IPS-20b (cell line): ENCODE data around the gene TOM1.

Source experiments
- H3K27ac ChIP-seq: one replicate; pipeline ENCODE4 v1.5.1; 2013; ENCODE audit warnings: low read length
- H3K27me3 ChIP-seq: 2 replicates; pipeline ENCODE4 v1.6.1; 2013; ENCODE audit warnings: mild to moderate bottlenecking, low read length, inconsistent platforms; ENCODE audit not compliant: insufficient read depth
- H3K36me3 ChIP-seq: 2 replicates; pipeline ENCODE4 v1.6.1; 2013; ENCODE audit warnings: low read depth, mild to moderate bottlenecking, inconsistent platforms, low read length, moderate library complexity; ENCODE audit not compliant: insufficient read depth
- H3K4me1 ChIP-seq: 2 replicates; pipeline ENCODE4 v1.6.1; 2013; ENCODE audit warnings: mild to moderate bottlenecking, control low read depth, inconsistent platforms, low read length, moderate library complexity; ENCODE audit not compliant: insufficient read depth
- H3K4me3 ChIP-seq: 2 replicates; pipeline ENCODE4 v1.5.1; 2013; ENCODE audit warnings: mild to moderate bottlenecking, low read length, inconsistent platforms
- H3K9ac ChIP-seq: 2 replicates; pipeline ENCODE4 v1.6.1; 2013; ENCODE audit warnings: low read depth, mild to moderate bottlenecking, inconsistent platforms, low read length, moderate library complexity
- H3K9me3 ChIP-seq: 2 replicates; pipeline ENCODE4 v1.6.1; 2013; ENCODE audit warnings: mild to moderate bottlenecking, low read depth, low read length, inconsistent platforms; ENCODE audit not compliant: insufficient read depth

Gene TOM1

DNA sequence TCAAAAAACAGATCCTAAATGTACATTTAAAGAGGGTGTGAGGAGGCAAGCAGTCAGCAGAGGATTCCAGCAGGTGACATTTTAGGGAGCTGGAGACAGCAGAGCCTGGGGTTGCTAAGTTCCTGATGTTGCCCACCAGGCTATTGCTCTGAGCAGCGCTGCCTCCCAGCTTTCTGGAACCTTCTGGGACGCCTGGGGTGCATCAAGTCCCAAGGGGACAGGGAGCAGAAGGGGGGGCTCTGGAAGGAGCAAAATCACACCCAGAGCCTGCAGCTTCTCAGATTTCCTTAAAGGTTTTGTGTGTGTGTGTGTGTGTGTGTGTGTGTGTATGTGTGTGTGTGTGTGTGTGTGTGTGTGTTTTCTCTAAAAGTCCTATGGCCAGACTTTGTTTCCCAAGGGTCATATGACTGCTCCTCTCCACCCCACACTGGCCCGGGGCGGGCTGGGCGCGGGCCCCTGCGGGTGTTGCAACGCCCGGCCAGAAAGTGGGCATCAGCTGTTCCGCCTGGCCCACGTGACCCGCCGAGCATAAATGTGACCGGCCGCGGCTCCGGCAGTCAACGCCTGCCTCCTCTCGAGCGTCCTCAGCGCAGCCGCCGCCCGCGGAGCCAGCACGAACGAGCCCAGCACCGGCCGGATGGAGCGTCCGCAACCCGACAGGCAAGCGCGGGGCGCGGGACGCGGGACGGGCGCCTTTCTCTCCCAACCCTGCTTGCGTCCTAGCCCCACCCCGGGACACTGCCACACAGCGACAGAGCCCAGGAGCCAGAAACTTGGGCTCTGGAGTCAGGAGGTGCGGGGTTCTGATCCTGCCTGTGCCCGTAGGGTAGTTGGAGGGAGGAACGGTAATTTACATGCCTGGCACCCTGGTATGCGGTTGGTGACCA lies 81.1 kb downstream of the TOM1 start, which contains the start of gene HMOX1:
TSS of gene HMOX1 (plus strand) at position 560 of the 887 bp plus-strand sequence. CDS start at position 638, 78 bp downstream.
- H3K4me1 ChIP-seq: peaks cover 34% of the 10 kb centered on the region
- H3K9me3 ChIP-seq: no peaks in the 10 kb centered on the region
- H3K27me3 ChIP-seq: peaks cover 4% of the 10 kb centered on the region; the same call in 1 of the 2 replicates
- no peak within 1 kb of the TSS for H3K27ac ChIP-seq
- H3K36me3 ChIP-seq: peaks cover 9% of the 10 kb centered on the region; the same call in 1 of the 2 replicates
- H3K4me3 ChIP-seq: peak within 1 kb of the TSS; percentile 60
- H3K9ac ChIP-seq: peak within 1 kb of the TSS; percentile 60; the same call in 1 of the 2 replicates

DNA sequence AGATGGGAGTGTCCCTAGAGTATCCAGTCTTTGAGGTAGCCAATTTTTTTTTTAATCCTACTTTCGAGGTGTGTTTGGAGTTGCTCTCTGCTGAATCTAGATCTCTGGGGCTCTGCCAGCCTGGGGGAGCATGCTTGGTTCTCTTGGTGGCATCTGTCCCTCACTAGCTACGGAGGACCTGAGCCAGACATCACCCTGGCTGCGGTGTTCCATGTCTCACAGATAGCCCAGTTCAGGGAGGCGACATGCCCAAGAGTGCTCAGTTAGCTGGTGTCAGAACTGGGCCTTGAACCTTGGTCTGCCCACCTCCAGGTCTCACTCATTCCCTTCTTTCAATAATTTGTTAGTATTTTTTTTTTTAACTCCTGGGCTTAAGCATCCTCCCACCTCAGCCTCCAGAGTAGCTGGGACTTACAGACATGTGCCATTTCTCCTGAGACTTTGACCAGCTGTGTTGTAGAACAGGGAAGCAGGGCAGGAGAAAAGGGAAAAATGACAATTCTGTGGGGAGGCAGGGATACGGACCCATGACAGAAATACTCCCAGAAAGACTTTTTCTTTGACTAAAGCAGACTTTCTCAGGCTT lies 81.8 kb downstream of the TOM1 start:
- H3K4me1 ChIP-seq: peaks cover 29% of the 10 kb centered on the region
- no peak overlapping the region for H3K27ac ChIP-seq
- peak overlapping the region; percentile 60; the same call in 1 of the 2 replicates for H3K9ac ChIP-seq

DNA sequence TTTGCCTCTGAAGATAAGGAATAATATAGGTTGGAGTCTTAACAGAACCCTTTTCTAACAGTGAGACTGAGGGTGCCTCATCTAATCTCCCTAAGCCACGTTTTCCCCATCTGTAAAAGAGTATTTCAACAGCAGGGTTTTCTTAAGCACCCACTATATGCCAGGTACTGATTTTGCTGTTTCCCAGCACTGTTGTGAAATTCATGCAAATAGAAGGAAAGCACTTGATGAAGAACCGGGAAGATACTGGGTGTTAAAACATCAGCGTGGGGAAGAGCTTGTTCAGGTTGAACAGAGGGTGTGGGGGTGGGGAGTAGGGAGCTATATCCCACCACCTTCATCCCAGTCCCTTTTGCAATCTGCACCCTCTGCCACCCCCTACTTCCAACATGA lies 84.0 kb downstream of the TOM1 start:
- Histone ChIP-seq H3K27ac (no peak overlapping the region), H3K27me3 (peaks cover 4% of the 10 kb centered on the region; the same call in 1 of the 2 replicates), H3K4me3 (no peak overlapping the region), H3K4me1 (peaks cover 10% of the 10 kb centered on the region), H3K36me3 (peaks cover 24% of the 10 kb centered on the region), H3K9me3 (no peaks in the 10 kb centered on the region), H3K9ac (no peak overlapping the region)

More for the DNA sequence above, 81.8 kb downstream of the TOM1 start:
- Histone ChIP-seq H3K9me3 (no peaks in the 10 kb centered on the region), H3K4me3 (peak overlapping the region; percentile 60), H3K27me3 (peaks cover 4% of the 10 kb centered on the region; the same call in 1 of the 2 replicates), H3K36me3 (peaks cover 11% of the 10 kb centered on the region; the same call in 1 of the 2 replicates)

DNA sequence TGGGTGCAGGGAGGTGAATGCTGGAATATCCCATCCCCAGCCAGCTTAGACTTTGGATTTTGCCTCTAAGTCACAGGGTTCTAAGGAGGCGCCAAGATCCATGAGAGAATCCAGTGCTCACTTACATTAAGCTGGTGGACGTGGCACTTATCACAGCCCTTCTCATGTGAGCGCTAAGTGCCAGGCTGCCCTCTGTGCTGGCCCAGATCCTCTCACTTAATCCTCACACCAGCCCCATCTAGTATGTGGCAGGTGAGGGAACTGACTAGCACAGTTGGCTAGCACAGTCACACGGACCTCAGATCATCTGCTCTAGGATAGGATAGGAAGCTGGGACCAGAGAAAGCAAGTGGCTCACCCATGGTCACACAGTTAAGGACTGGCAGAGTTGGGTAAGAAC lies 84.8 kb downstream of the TOM1 start:
- Histone ChIP-seq H3K4me3 (no peak overlapping the region), H3K36me3 (peaks cover 24% of the 10 kb centered on the region), H3K4me1 (0 out of 2 replicates have a peak, but pooled peaks cover 4% of the 10 kb centered on the region), H3K27me3 (peaks cover 4% of the 10 kb centered on the region; the same call in 1 of the 2 replicates), H3K27ac (no peak overlapping the region), H3K9me3 (no peaks in the 10 kb centered on the region), H3K9ac (no peak overlapping the region)

DNA sequence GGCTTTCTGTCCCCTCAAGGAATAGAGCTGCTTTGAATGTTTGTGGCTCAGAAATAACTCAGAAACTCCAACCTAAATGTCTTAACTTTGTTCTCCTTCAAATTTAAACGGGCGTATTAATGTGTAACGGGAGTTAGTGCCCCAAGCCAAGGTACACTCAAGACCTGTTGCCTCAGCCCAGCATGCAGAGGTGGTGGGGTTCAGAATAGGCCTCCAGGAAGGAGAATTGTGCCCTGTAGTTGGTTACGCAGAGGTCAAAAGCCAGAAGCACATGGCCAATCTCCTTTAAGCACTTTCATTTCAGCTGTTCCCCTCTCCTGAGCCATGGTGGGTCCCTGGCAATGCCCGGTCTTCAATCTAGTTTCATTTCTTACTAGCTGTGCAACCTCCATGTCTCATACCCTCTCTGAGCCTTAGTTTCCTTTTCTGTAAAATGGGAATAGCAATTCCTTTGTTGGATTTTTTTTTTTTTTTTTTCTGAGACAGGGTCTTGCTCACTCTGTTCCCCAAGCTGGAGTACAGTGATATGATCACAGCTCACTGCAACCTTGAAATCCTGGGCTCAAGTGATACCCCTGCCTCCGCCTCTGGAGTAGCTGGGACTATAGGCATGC lies 85.4 kb downstream of the TOM1 start:
- Histone ChIP-seq H3K4me1 (0 out of 2 replicates have a peak, but pooled peaks cover 4% of the 10 kb centered on the region), H3K4me3 (no peak overlapping the region), H3K9me3 (no peaks in the 10 kb centered on the region), H3K27me3 (peaks cover 4% of the 10 kb centered on the region; the same call in 1 of the 2 replicates), H3K27ac (no peak overlapping the region), H3K9ac (no peak overlapping the region), H3K36me3 (peaks cover 29% of the 10 kb centered on the region)

DNA sequence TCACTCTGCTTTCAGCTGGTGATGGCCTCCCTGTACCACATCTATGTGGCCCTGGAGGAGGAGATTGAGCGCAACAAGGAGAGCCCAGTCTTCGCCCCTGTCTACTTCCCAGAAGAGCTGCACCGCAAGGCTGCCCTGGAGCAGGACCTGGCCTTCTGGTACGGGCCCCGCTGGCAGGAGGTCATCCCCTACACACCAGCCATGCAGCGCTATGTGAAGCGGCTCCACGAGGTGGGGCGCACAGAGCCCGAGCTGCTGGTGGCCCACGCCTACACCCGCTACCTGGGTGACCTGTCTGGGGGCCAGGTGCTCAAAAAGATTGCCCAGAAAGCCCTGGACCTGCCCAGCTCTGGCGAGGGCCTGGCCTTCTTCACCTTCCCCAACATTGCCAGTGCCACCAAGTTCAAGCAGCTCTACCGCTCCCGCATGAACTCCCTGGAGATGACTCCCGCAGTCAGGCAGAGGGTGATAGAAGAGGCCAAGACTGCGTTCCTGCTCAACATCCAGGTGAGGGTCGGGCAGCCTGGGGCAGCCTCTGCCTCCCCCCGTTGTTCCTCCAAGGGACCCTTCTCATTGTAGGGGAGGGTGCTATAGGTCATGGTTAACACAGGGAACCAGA lies 87.1 kb downstream of the TOM1 start:
- H3K27ac ChIP-seq: no peak overlapping the region

DNA sequence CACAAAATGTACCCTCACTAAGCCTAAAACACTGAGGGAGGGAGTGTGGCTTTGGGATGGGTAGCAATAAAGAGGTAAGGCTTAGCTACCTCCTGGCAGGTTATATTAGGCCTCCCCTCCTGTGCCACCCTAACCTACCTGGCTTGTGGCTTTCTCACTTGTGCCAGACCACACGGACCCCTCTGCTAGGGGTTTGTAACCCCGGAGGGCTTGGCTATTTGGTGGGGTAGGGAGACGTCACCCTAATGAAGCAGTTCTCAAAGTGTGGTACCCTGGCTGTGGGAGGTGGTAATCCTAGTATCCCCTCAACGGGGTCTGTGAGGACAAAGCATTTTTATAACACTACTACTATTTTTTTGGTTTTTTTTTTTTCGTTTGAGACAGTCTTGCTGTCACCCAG lies 91.2 kb downstream of the TOM1 start:
- Histone ChIP-seq H3K9ac (no peak overlapping the region), H3K4me1 (no peaks in the 10 kb centered on the region), H3K27ac (no peak overlapping the region), H3K27me3 (no peaks in the 10 kb centered on the region), H3K36me3 (peaks cover 38% of the 10 kb centered on the region), H3K4me3 (no peak overlapping the region), H3K9me3 (no peaks in the 10 kb centered on the region)

More for the DNA sequence above, 87.1 kb downstream of the TOM1 start:
- Histone ChIP-seq H3K9ac (no peak overlapping the region), H3K27me3 (no peaks in the 10 kb centered on the region), H3K36me3 (peaks cover 36% of the 10 kb centered on the region), H3K4me3 (no peak overlapping the region), H3K4me1 (no peaks in the 10 kb centered on the region), H3K9me3 (no peaks in the 10 kb centered on the region)

DNA sequence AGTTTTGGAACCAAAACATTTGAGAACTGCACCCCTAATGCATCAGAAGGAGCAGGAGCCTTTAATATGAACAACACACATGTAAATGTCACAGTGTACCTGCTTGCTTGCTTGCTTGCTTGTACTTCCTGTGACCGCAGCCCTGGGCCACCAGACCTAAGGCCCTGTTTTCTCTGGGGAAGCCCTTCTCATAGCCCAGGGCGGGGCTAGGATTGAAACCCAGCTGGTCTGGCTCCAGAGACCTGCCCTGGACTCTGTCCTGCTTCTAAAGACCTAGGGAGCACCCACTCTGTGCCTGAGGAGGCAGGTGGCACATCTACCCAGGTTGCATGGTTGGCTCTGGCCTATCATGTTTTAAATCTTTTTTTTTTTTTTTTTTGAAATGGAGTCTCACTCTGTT lies 92.7 kb downstream of the TOM1 start:
- H3K27me3 ChIP-seq: no peaks in the 10 kb centered on the region
- H3K9me3 ChIP-seq: no peaks in the 10 kb centered on the region
- H3K9ac ChIP-seq: no peak overlapping the region
- H3K4me3 ChIP-seq: no peak overlapping the region
- H3K4me1 ChIP-seq: no peaks in the 10 kb centered on the region
- H3K27ac ChIP-seq: no peak overlapping the region
- H3K36me3 ChIP-seq: peaks cover 28% of the 10 kb centered on the region

DNA sequence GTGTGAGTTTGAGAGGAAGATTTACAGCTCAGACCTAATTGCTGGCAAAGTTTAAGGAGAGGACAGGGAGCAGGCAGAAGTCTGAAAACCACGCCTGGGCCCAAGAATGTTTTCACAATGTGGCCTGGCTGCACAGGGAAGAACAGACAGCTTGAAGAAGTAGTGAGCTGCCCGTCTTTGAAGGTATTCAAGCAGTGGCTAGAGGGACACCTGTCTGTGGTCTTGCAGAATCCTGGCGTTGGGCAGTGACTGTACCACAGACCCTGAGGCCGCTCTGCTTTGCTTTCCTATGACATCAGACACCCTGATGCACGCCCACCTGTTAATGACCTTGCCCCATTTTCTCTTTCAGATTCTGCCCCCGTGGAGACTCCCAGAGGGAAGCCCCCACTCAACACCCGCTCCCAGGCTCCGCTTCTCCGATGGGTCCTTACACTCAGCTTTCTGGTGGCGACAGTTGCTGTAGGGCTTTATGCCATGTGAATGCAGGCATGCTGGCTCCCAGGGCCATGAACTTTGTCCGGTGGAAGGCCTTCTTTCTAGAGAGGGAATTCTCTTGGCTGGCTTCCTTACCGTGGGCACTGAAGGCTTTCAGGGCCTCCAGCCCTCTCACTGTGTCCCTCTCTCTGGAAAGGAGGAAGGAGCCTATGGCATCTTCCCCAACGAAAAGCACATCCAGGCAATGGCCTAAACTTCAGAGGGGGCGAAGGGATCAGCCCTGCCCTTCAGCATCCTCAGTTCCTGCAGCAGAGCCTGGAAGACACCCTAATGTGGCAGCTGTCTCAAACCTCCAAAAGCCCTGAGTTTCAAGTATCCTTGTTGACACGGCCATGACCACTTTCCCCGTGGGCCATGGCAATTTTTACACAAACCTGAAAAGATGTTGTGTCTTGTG lies 93.7 kb downstream of the TOM1 start:
- H3K36me3 ChIP-seq: peaks cover 23% of the 10 kb centered on the region
- no peak overlapping the region for H3K4me3 ChIP-seq
- H3K9ac ChIP-seq: no peak overlapping the region
- no peaks in the 10 kb centered on the region for H3K27me3 ChIP-seq
- no peak overlapping the region for H3K27ac ChIP-seq
- no peaks in the 10 kb centered on the region for H3K4me1 ChIP-seq
- H3K9me3 ChIP-seq: no peaks in the 10 kb centered on the region

DNA sequence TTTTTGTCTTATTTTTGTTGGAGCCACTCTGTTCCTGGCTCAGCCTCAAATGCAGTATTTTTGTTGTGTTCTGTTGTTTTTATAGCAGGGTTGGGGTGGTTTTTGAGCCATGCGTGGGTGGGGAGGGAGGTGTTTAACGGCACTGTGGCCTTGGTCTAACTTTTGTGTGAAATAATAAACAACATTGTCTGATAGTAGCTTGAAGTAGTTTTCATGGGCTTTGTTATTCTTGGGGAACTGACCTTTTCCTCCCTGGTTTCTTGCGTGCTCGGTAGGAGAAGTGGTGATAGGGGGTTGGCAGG lies 94.3 kb downstream of the TOM1 start:
- no peak overlapping the region for H3K4me3 ChIP-seq
- no peak overlapping the region for H3K9ac ChIP-seq
- peaks cover 23% of the 10 kb centered on the region for H3K36me3 ChIP-seq
- no peaks in the 10 kb centered on the region for H3K9me3 ChIP-seq
- H3K27ac ChIP-seq: no peak overlapping the region
- H3K4me1 ChIP-seq: no peaks in the 10 kb centered on the region
- H3K27me3 ChIP-seq: no peaks in the 10 kb centered on the region
